Uterus (tissue), 2 donors: Measurements from ENCODE around the gene ARPC2.

ENCODE experiments used
- POLR2A ChIP-seq, 2 donors: fragments of 450-650 bp; IDR thresholded peaks; one replicate each; pipeline ENCODE4 v1.6.1; 2016; ENCODE audit warnings: antibody characterized with exemption in 2 of 2, mild to moderate bottlenecking in 1 of 2, moderate library complexity in 1 of 2
- TF ChIP-seq, protein P1 (sequence below), 4 experiments: fragments of 200-600 bp in 2 of 4; fragments of 450-650 bp in 2 of 4; sonication (generic) in 2 of 4; IDR thresholded peaks; one replicate each; pipeline ENCODE4 v1.5.1; 2016 to 2019; ENCODE audit warnings: antibody characterized with exemption in 4 of 4, mild to moderate bottlenecking in 2 of 4, moderate library complexity in 1 of 4

DNA sequence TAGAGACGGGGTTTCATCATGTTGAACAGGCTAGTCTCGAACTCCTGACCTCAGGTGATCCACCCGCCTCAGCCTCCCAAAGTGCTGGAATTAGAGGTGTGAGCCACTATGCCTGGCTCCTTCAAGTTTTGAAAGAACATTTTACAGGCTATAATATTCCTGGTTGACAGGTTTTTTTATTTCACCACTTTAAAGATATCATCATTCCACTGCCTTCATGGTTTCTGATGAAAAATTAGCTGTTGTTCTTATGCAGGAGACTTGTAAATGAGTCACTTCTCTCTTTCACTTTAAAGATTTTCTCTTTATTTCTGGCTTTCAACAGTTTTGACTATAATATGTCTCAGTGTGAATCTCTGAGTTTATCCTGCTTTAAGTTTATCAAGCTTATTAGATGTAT, 7.9 kb upstream of the ARPC2 start:
- TF ChIP-seq, protein P1, sequence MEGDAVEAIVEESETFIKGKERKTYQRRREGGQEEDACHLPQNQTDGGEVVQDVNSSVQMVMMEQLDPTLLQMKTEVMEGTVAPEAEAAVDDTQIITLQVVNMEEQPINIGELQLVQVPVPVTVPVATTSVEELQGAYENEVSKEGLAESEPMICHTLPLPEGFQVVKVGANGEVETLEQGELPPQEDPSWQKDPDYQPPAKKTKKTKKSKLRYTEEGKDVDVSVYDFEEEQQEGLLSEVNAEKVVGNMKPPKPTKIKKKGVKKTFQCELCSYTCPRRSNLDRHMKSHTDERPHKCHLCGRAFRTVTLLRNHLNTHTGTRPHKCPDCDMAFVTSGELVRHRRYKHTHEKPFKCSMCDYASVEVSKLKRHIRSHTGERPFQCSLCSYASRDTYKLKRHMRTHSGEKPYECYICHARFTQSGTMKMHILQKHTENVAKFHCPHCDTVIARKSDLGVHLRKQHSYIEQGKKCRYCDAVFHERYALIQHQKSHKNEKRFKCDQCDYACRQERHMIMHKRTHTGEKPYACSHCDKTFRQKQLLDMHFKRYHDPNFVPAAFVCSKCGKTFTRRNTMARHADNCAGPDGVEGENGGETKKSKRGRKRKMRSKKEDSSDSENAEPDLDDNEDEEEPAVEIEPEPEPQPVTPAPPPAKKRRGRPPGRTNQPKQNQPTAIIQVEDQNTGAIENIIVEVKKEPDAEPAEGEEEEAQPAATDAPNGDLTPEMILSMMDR (IDR thresholded peaks at IDR 0.05): no peak
- no peak for TF ChIP-seq POLR2A (IDR thresholded peaks at IDR 0.05)
